Islet precursor cell (in vitro differentiated cells): ENCODE results near the gene C3.
"Not testable (repeated sequence)": the region's sequence is repeated elsewhere in the genome, so short reads cannot be mapped to it uniquely, and the experiment has no call there.

Source experiments
- DNase-seq: peaks from one replicate; pipeline ENCODE4 v3.0.0-alpha.2; 2018

The C3 gene

DNA sequence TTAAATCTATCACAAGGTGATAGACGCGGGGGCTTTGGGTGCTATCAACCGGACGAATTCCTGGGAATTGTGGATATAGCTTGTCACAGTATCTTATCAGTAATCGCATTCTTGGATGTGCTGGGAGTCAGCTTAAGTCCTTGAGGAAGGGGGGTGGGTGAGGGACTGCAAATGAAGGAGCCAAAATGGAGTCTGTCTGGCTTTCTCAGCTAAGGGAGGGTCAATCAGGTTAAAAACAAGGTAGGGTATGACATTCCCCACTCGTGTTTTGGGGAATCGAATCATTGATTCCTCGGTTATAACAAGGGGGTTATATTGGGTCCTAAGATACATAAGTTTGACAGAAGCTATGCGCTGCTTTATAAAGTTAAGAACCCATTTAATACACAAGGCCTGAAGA, 64.1 kb downstream of the C3 start:
- not testable (repeated sequence) for DNase-seq

DNA sequence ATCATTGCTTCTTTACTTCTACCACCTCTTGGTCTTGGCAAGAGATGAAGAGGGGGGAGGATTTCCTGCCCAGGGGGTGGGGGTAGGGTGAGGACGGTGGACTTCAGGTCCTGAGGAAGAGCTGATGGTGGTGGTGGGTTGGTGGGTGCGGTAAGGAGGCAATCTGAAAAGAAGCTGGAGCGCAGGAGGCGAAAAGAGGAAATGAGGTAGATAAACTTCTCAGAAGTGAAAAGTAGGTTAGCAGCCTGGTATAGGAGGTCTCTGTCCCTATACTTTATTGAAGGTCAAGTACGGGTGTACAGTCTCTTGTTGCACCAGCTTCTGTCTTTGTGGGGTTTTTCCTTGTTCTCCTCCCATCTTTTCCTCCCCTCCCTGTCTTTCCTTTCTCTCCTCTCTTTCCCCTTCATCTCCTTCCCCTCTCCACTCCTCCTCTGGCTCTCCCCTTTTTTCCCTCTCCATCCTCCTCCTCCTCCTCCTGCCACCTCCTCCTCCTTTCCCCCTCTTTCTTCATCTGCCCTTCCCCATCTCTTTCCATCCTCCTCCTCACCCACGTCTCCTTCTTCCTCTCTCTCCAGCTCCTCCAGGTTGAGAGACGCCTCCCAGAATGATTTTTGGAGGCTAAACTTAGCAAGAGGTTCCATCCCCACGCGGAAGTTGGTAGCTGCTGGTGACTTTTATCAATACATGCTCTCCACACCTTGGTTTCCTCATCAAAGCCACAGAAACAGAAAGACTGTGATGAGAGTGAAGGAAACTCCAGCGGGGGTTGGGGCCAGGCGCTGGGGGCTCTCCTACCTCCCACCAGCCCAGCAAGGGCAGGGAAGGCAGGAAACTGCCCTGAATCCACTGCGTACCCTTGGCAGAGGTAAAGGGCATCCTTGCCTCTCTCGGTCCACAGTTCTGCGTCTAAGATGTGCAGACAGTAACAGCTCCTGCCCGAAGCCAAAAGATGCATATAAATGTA, 65.8 kb downstream of the C3 start:
- DNase-seq: no peak

DNA sequence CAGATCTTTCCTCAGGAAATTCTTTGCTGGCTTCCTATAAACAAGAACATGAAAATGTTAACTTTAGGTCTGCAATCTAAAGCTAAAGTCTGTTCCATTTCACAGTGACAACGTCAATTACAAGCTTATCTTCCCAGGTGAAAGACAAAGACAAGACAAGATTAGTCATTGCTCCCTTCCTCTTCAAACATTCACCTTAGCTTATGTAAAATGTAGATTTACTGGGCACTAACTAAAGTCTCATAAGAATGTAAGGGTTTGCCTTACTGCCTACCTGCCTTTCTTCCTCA, 67.7 kb downstream of the C3 start:
- no peak for DNase-seq

DNA sequence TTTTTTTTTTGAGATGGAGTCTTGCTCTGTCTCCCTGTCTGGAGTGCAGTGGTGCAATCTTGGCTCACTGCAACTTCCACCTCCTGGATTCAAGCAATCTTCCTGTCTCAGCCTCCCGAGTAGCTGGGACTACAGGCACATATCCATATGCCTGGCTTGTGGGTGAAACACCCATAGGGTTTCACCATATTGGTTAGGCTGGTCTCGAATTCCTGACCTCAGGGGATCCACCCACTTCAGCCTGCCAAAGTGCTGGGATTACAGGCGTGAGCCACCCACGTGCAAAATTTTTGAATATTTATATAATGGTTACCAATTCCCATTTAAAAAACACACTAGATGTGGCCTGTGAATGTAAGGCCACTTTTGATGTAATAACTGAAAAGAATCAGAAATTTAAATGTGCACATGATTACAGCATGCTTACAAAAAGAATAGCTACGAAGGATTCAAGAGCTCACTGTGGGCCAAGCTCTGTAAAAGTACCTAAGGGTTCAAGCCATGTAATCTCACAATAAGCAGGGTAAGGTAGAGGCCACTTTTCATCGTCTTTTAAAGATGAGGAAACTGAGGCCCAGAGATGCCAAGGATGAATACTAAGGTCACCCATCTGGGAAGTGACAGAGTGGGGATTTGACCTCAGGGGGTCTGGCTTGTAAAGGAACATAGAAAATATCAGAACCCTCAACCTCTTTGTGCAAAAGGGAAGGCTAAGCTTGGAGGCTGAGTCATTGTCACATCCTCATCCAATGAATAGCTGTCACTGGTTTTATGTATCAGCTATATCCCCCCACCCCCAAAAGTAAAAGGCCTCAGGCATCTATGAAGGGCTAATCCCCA, 68.3 kb downstream of the C3 start:
- DNase-seq: no peak

DNA sequence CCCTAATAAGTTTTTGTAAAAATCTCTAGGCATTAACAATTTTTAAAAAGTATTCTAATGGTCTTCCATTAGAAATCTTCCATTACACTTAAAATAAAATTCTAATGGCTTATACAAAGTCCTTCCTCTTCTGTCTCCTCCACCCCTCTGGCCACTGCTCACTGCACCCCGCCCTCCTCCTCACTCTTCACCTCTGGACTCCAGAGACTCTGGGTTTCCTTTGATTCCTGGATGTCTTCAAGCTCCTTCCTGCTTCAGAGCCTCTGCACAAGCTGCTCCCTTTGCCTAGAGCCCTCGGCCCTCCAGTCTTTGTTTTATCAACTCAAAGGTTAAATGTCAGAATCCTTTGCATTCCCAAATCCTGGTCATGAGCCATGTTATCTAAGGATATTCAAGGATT, 71.3 kb downstream of the C3 start:
- DNase-seq: no peak

DNA sequence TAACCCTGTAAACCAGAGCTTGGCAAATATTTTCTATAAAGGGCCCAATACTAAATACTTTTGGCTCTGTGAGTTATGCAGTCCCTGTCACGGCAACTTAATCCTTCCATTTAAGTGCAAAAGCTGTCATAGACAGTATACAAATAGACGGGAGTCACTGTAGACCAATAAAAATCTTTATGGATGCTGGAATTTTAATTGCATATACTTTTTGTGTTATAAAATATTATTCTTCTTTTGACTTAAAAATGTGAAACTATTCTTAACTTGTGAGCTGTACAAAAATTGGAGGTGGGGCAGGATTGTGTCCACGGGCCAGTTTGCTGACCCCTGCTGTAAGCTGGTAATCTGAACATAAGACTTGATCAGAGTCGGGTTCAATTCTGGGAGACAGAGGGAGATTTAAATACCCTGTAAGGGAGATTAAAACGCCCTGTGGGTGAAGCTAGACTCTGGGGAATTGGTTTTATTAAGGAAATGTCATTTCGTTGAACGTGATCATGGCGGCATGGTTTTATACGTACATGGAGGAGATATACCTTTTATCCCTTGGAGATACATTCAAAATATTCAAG, 72.2 kb downstream of the C3 start:
- no peak for DNase-seq

DNA sequence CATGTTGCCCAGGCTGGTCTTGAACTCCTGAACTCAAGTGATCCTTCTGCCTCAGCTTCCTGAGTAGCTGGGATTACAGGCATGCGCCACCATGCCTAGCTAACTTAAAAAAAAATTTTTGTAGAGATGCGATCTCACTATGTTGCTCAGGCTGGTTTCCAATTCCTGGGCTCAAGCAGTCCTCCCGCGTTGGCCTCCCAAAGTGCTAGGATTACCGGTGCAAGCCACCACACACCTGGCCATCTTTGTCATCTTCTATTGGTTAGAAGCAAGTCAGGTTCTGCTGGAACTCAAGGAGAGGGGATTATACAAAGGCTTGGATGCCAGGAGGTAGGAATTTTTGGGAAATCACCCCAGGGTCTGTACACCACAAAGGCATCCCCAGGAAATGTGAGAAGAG, 75.7 kb downstream of the C3 start:
- no peak for DNase-seq

DNA sequence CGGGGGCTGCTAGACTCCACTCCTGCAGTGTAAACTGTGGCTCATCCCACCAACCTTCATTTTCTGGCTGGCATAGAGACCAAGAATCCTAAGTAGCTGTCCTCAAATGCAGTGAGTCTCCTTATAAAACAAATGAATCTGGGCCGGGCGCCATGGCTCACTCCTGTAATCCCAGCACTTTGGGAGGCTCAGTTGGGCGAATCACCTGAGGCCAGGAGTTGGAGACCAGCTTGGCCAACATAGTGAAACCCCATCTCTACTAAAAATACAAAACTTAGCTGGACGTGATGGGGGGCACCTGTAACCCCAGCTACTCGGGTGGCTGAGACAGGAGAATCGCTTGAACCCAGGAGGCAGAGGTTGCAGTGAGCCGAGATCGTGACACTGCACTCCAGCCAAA, 80.1 kb downstream of the C3 start:
- not testable (repeated sequence) for DNase-seq

DNA sequence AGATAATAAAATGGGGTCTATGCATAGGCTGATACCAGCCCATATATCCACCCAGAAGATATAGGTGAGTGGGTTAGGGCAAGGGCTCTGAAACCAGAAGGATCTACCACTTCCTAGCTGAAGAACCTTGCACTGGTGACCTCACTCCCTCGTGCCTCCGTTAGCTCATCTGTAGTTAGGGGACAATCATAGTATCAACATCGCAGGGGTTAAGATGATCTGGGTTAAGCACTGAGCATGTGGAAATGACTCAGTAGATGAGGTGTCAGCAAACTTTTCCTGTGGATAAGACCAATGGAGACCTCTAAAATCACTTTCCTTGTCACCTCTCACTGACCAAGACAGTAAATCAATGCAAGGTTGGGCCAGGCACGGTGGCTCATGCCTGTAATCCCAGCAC, 81.0 kb downstream of the C3 start:
- DNase-seq: no peak

DNA sequence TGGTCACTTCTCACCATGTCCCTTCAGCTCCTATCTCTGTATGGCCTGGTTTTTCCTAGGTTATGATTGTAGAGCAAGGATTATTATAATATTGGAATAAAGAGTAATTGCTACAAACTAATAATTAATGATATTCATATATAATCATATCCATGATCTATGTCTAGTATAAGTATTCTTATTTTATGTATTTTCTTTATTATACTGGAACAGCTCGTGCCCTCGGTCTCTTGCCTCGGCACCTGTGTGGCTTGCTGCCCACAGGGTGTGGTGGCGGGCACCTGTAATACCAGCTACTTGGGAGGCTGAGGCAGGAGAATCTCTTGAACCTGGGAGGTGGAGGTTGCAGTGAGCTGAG, 87.0 kb downstream of the C3 start:
- DNase-seq: not testable (repeated sequence)

DNA sequence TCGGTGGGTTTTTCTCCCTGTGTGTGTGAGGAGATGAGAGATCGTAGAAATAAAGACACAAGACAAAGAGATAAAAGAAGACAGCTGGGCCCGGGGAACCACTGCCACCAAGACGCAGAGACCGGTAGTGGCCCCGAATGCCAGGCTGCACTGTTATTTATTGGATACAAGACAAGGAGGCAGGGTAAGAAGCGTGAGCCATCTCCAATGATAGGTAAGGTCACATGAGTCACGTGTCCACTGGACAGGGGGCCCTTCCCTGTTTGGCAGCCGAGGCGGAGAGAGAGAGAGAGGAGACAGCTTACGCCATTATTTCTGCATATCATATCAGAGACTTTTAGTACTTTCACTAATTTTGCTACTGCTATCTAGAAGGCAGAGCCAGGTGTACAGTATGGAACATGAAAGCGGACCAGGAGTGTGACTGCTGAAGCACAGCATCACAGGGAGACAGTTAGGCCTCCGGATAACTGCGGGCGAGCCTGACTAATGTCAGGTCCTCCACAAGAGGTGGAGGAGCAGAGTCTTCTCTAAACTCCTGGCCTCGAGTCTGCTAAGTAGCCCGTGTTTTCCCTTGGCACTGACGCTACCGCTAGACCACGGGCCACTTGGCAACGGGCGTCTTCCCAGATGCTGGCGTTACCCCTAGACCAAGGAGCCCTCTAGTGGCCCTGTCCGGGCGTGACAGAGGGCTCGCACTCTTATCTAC, 87.5 kb downstream of the C3 start:
- peak; percentile 87 for DNase-seq

DNA sequence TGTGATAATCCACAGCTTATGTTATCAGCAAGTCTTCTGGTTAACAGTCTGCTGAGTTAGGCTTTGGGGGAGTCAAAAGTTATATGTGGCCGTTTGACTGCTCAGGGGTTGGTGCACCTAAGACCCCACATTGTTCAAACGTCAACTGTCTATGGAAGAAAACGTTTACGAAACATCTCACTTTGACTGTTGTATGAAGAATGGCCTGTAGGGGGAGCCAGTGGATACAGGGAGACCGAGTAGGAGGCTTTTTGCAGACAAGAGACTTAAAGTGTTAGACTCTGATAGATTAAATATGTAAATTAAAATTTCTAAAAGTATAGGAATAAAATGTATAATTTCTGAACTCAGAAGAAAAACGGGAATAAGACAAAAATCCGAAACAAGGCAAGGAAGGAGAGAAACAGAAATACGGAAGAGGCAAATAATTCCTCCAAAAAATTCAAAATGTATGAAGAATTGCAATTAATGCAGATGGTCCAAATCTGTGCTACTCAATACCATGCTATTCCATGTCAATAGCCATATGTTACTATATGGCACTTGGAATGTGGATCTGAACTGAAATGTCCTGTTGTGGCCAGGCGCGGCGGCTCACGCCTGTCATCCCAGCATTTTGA, 88.3 kb downstream of the C3 start:
- DNase-seq: peak; percentile 76
